GM18505 (cell line): Measurements from ENCODE around the gene SCN3A.

ENCODE experiments used
- ATAC-seq: cut with Tn5 transposase; IDR thresholded peaks from one replicate; pipeline ENCODE4 v1.9.1; 2021; ENCODE audit not compliant: unreplicated experiment
- POLR2A ChIP-seq: IDR thresholded peaks from 4 replicates; pipeline ENCODE4 v1.6.1; 2011; ENCODE audit warnings: borderline replicate concordance; ENCODE audit not compliant: insufficient read depth, insufficient read length; ENCODE audit errors: extremely low read depth

Gene SCN3A

DNA sequence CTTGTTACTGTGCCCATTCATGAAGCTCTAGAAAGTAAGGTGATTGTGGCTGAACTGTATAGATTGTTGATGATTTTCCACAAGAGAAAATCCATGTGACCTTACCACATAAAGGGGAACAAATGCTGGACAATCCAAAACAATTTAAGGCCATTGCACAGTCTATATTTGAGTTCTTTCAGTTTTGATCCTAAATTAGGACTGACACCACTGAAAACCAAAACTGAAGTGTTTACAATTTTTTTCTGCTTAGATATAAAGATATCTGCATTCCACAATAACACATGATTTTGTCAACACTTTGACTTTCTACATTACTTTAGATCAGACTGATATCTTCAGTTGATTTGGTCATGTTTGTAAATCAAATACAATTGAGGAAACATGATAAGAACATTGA is 124.9 kb downstream of the SCN3A start:
- ATAC-seq = no peak
- TF ChIP-seq POLR2A = no peak

DNA sequence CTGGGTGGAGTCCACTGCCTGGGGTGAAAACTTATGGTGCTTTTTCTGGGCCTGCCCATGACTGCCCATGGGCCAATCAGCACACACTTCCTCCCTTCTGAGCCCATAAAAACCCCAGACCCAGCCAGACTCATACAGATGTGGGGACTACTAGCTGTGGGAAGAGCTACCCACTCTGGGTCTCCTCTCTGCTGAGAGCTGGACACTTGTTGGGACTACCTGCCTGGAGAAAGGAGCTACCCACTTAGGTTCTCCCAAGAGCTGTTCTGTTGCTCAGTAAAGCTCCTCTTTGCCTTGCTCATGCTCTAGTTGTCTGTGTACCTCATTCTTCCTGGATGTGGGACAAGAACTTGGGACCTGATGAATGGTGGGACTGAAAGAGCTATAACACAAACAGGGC is 129.0 kb downstream of the SCN3A start:
- ATAC-seq = no peak
- no peak for TF ChIP-seq POLR2A

DNA sequence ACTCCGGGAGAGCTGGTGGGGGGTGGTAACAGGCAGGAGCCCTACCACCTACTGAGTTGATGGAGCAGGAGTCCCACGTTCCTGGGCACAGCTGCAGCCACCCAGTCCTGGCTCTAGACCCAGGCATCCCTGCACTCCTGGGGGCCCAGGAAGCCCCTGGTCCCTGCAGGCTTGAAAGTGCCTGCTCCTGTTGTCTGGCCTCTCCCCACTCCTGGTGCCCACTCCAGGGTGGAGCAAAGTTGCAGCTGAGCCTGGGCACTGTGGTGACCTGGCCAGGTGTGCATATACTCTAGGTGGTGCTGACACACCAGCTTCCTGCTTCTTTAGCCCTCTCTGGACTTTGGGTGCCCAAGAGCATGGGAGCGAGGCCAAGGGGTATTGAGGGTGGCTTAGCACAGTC is 129.5 kb downstream of the SCN3A start:
- no peak for TF ChIP-seq POLR2A
- no peak for ATAC-seq

DNA sequence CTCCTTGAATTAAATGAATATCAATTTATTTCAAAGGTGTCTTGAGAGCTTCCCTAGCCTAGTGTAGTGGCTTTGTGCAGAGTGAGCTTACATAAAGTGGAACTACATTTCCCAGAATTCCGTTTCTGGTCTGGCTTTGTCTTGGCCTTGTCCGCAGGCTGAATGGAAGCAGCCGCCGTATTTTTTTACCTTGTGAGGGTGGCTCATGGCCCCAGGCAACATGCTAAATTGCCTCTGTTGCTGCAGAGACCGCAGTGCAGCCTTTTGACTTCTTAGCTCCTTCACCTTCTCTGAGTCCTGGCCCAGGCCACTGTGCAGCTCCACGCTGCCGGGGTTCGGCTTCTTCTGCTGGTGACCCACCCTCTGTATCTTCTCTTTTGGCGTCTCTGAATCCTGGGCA is 133.8 kb downstream of the SCN3A start:
- no peak for ATAC-seq
- no peak for TF ChIP-seq POLR2A

DNA sequence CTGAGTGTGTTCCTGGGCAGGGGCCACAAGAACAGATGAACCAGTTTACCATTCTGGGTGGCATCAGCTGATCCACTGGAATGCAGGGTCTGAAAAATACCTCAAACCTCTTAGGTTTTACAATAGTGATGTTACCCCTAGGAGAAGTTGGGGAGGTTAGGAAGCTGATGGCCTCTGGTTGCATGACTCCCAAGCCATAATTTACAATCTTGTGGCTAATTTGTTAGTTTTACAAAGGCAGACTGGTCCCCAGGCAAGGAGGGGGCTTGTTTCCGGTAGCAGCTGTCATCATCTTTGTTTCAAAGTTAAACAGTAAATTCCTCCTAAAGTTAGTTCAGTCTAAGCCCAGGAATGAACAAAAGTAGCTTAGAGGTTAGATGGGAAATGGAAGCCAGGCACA is 134.7 kb downstream of the SCN3A start:
- no peak for TF ChIP-seq POLR2A
- ATAC-seq = no peak

DNA sequence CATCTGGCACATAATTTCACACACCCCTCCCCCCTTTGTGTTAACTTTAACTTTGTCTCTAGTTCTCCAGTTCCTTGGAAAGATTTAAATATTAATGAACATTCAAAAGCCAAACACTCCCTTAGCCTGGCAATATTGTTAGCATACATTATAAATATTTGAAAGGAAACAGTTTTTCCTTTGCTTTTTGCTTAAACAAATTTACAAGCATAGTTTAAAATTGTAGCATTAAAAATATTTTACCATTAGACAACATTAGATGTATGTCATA is 135.4 kb downstream of the SCN3A start:
- ATAC-seq = no peak
- TF ChIP-seq POLR2A = no peak

DNA sequence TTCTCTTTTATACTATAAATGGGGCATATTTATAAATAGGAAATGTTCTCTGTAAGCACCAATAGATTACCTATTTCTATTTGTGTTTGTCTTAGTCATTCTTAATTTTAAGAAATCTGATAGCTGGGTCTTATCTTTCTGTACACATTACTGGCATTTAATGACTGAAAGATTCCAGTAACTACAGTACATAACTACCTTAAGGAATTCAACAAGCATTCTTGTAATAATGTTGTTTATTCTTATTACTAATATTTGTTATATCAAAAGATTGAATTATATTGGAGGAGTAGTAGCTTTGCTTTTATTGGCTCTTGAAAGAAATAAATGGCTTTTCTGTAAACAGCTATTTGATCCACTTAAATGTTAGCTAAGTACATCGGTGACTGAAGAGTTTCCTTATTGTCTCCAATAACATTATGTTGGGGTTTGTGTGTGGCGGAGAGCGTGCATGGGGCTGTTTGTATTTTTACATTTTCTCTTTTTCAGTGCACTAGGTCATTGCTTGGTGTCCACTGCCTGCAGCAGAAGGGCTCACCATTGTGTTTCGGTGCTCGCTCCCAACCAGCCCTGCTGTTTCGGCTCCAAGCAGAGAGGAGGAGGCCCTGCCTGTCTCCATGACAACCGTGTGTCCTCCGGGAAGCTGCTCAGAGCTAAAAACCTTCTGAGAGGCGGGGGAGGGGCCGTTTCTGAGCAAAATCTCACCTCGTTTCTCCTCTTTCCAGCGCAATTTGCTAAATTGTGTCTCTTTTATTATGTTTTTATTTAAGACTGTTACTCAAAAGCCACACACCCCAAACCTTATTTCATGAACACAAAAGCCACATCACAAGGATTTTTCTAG is 136.0 kb downstream of the SCN3A start:
- no peak for ATAC-seq
- no peak for TF ChIP-seq POLR2A

DNA sequence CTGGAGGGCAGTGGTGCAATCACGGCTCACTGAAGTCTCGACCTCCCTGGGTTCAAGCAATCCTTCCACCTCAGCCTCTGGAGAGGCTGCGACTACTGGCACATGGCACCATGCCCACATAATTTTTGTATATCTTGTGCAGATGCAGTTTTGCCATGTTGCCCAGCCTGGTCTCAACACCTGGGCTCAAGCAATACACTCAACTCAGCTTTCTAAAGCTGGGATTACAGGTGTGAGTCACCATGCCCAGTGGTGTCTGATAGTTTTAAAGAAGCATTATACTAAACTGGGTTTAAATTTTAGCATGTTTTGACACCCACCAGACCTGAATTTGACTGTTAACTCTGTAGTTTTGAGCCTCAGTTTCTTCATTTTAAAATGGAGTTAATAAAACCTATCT is 139.1 kb downstream of the SCN3A start:
- no peak for ATAC-seq
- no peak for TF ChIP-seq POLR2A

DNA sequence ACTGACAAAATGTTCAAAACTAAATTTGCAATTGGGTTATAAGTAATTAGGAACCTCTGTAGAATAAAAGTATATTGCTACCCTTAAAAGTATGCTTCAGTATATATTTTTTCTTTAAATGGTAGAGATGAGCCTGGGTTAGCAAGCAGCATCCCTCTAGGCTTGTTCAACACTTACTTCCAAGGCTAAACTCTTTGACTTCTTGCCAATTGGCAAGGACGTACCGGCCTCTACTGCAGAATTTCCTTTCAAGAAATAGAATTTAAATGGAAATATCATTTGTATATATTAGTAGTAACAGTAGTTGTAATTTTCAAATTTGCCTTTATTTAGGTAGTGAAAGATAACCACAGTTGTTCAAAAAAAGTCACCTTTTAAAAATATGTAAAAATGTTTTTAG is 143.4 kb downstream of the SCN3A start:
- TF ChIP-seq POLR2A = no peak
- ATAC-seq = no peak

DNA sequence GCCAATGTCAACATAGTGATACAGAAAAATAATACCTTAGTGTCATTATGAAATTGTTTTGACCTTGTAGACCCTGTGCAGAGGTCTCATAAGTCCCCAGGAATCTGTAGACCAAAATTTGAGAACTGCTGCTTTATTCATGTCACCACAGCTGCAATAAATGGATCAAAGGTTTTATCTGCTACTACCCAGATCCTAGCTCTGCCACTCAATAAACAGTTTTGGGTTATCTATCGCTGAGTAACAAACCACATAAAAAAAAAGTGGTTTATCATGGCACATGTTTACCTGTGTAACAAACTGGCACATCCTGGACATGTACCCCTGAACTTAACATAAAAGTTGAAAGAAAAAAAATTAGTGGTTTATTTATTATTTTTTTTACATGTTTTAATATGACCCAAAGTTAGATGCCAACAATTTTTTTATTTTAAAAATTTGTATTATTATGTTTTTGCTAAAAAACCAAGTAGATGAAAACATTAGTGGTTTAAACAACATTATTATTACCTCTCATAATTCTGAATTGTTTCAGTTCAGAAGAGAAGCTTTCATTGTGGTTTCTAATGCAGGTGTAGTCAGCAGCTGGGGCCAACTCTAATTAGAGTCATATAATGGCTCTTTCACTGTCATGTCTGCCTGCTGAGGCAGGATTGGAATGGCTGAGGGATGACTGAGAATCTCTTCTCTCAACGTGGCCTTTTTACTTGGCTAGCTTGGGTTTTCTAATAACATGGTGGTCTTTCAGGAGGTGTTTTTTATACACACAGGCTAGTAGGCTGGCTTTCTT is 145.2 kb downstream of the SCN3A start:
- no peak for ATAC-seq
- TF ChIP-seq POLR2A = no peak

DNA sequence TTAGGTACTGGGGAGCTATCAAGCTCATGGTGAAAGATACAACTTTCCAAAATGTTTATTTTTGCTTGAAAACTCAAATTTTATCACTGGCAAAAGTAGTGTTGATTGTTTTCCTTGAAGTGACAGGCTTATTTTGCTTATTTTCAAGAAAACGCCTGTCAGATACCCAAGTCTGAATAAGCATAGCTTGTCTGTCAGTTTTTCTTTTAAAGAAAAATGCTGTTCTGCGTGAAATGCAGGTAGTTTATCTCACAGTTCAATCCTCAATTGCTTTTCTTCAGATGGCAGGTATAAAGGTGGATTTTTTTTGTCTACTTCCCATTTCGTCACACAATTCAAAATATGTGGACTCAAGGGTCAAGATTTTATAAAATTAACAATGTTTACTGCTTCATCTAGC is 145.9 kb downstream of the SCN3A start:
- TF ChIP-seq POLR2A = no peak
- no peak for ATAC-seq

DNA sequence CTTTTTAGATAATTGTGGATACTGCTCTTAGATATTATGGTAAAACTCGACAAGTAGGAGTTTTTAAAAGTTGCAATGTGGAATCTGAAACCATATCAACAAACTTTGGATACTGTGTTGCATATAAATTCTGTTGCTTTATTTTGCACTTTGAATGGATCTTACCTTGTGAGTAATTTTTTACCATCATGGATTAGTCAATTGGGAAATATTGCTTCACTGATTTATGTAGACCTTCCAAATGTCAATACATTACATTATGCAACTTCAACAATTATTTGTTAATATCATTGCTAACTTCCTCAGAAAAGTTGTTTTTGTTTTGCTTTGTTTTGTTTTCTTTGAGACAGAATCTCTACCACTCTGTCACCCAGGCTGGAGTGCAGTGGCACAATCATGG is 146.5 kb downstream of the SCN3A start:
- ATAC-seq = no peak
- TF ChIP-seq POLR2A = no peak

DNA sequence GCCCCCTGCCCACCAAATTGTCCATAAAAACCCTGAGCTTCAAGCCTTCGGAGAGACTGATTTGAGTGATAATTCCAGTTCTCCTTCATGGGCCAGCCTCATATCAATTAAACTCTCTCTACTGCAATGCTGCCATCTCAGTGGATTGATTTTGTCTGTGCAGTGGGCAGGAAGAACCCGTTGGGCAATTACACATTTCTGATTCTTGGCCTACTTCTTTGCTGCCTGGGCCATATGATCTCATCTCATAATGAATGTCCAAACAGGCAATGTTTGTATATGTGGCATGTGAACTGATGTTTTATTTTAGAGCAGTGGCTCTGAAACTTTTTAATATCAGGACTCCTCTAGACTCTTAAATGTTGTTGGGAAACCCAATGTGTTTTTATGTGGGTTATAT is 147.3 kb downstream of the SCN3A start:
- TF ChIP-seq POLR2A = no peak
- no peak for ATAC-seq

DNA sequence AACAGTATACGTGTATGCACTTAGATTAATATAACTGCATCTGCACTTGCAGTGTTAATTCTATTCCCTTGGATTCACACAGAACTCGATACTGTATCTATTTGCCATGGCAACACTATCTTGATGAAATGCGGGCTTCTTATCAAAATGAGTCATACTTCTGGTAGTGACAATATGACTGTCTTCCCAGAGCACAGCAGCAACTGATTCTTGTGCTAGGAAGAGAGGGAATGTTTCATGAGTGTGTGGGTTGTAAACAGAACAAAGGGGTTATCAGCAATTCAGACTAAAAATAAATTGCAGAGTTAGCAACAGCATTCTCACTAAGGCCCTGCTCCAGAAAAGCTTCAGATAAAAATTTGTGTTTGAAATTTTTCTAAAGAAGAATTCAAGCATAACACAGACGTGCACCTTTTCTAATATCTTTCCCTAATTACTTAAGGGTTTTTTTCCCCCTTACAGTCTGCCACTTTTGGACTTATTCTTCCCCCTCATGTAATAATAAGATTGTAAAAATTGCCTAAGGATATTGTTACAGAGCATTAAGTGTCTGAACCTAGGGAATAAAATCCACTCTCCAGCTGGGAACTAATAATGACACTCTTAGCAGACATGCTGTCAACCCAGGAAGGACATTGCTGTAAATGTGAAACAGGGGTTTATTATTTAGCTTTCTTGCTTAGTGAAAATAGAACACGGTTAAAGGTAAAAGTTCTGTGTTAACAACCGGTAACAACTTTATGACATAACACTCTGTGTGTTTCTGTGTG is 148.6 kb downstream of the SCN3A start:
- no peak for TF ChIP-seq POLR2A
- no peak for ATAC-seq

DNA sequence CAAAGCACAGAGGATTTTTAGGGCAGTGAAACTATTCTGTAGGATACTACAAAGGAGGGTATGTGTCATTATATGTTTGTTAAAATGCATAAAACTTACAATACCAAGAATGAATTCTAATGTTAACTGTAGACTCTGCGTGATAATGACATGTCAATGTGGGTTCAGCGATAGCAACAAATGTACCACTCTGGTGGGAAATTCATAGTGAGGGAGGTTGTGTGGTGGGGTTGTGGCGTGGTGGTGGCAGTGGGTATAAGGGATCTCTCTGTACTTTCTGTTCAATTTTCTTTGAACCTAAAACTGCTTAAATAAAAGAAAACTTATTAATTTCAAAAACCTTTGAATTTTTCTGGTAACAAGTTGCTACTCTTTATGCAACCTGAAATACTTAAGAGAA is 149.2 kb downstream of the SCN3A start:
- ATAC-seq = no peak
- no peak for TF ChIP-seq POLR2A
